ENCODE results near the gene FBRS.
"Not testable (repeated sequence)": the region's sequence is repeated elsewhere in the genome, so short reads cannot be mapped to it uniquely, and the experiment has no call there.

The FBRS gene

DNA sequence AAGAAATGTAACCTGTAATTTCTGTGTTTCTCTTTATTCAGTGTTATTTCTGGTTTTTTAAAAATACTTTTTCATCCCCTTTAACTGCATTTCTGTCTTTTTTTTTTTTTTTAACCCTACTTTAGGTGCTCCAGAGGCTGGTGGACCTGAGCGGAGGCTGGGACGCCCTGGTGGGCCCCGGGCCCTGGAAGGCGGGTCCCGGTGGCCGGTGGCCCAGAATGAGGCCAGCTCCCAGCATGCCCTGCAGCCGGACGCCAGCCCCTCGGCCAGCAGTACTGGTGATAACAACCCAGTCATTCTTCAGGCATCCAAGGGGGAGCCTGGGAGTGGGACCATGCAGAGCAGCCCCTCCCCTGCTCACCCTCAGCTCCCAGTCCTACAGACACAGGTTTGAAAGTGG is 42.3 kb downstream of the FBRS start:
- no peak for DNase-seq

DNA sequence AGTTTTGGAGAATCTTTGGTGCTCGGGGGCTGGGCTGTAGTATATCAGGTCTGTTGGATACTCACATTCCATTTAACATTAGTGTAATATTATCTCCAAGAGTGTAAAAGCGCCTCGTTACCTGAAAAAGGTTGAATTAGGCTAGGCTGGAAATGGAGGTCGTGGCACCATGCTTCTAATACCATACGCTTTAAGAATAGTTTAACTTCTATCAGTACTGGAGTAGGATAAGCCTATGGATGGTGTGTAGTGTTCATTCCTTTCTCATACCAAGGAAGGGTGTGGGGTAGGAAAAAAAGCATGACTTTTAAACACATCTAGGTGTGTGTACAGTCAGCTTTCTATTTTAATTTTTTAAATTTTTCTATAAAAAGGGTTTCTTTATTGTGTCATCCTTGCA is 42.7 kb downstream of the FBRS start:
- no peak for DNase-seq

DNA sequence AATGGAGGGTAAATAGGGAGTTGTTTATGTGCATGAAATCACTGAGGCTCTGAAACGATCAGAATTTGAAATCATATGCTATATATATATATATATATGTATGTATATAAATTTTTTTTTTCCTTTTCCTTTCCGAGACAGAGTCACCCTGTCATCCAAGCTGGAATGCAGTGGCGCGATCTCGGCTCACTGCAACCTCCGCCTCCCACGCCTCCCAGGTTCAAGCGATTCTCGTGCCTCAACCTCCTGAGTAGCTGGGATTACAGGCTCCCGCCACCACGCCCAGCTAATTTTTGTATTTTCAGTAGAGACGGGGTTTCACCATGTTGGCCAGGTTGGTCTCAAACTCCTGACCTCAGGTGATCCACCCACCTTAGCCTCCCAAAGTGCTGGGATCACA is 44.8 kb downstream of the FBRS start:
- not testable (repeated sequence) for DNase-seq

DNA sequence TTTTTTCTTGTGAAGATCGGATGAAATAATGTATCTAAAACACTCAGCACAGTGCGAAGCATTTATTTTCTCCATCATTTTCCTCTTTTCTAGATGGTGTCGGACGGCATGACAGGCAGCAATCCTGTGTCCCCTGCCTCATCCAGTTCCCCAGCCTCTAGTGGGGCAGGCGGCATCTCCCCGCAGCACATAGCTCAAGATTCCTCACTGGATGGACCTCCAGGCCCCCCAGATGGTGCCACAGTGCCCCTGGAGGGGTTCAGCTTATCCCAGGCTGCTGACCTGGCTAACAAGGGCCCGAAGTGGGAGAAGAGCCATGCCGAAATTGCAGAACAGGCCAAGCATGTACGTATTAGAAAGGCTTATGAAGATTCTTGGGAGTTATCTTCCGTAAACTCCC is 45.7 kb downstream of the FBRS start:
- DNase-seq, result no peak

DNA sequence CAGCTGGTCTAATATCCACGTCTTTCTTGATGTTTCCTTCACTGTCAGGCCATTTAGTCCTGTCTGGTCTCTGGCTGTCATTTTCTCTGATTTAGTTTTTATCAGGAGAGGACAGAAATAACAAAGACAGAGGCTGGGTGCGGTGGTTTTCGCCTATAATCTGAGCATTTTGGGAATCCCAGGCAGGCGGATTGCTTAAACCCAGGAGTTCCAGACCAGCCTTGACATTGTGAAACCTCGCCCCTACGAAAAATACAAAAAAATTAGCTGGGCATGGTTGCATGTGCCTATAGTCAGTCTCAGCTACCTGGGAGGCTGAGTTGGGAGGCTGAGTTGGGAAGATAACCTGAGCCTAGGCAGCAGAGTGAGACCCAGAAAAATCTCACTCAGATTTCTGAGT is 47.8 kb downstream of the FBRS start:
- no peak for DNase-seq

DNA sequence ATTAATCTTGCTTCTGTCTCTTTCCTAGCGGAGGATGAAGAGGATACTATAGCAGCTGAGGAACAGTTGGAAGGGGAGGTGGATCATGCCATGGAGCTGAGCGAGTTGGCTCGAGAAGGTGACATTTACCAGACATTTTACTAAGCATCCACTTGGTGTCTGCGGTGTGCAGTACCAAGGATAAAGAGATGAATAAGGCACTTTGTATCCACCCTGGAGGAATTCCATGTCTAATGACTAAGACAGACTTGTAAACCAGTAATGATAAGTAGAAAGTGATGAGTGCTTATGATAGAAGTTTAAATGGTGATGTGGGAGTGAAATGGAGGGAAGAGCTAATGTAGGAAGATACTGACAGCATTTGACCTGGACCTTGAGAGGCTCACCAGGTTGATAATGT is 52.7 kb downstream of the FBRS start:
- DNase-seq, result no peak

DNA sequence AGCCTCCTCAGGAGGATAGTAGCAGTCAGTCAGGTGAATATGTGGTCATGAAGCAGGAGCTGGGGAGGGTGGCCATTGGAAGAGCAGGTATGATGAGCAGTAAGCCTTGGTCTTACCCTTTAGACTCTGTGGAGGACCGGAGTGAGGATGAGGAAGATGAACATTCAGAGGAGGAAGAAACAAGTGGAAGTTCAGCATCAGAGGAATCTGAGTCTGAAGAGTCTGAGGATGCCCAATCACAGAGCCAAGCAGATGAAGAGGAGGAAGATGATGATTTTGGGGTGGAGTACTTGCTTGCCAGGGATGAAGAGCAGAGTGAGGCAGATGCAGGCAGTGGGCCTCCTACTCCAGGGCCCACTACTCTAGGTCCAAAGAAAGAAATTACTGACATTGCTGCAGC is 53.5 kb downstream of the FBRS start:
- no peak for DNase-seq

DNA sequence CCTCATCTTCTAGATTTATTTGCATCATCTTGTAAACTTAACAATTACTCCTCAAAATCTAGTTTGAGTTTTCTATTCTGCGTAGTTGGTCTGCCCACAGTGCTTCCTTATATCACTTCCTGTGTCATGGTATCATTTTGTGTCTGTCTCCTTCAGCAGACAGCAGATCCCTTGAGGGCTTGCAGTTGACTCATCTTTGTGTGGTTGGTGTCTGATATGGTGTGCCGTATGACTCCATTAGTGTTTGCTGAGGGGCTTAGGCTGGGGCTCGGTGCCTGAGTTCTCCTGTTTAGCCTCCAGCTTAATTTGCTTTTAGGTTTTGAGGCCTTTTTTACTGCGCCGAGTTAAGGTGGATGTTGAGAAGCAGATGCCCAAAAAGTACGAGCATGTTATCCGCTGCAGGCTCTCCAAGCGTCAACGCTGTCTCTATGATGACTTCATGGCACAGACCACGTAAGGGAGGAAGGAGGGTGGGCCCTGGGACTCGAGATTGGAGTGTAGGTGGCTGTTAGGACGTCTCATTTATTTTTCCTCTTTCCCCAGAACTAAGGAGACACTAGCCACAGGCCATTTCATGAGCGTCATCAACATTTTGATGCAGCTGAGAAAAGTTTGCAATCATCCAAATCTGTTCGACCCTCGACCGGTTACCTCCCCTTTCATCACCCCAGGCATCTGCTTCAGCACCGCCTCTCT is 57.7 kb downstream of the FBRS start:
- no peak for DNase-seq

DNA sequence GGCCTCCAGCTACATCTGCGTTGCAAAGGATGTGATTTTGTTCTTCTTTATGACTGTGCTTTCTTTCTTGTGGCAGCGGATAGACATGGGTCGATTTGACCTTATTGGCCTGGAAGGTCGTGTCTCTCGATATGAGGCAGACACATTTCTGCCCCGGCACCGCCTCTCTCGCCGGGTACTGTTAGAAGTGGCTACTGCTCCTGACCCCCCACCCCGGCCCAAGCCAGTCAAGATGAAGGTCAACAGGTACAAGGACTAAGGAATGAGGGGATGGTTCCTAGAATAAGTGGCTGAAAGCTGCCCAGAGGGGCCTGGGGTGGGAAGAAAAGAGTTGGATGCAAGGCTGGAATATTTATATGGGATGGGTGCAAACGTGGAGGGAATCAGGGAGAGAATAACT is 61.9 kb downstream of the FBRS start:
- DNase-seq, result no peak
